ENCODE results near the gene IFNA5.

- TF ChIP-seq RFX5 (IDR thresholded peaks at IDR 0.05) (no peak), MAX (IDR thresholded peaks at IDR 0.05) (no peak), PBX3 (IDR thresholded peaks at IDR 0.05) (no peak), ELK1 (IDR thresholded peaks at IDR 0.05; ENCODE audit: low read depth, low read length) (no peak), CTCF (IDR thresholded peaks at IDR 0.05) (no peak), RAD21 (conservative IDR thresholded peaks at IDR 0.05 in 1 of 2, IDR thresholded peaks at IDR 0.05 in 1 of 2) (no peak), JUN (IDR thresholded peaks at IDR 0.05) (no peak), CHD4 (IDR thresholded peaks at IDR 0.05; ENCODE audit: borderline replicate concordance) (no peak), POLR2A (IDR thresholded peaks at IDR 0.05; ENCODE audit: low read length) (no peak), BCL3 (IDR thresholded peaks at IDR 0.05) (no peak), USF2 (IDR thresholded peaks at IDR 0.05) (no peak)
These were observed 9.1 kb downstream of the IFNA5 start for GRCh38 chr9:21295992-21296391.

All from A549 (cell line).